Skeletal muscle tissue (tissue), 4 donors: Measurements from ENCODE around the gene SEPTIN1. TPM values are rescaled to one million over a fixed set of nuclear protein-coding genes. Genes with fewer than 3 reads are reported as not detected.
A peak's percentile ranks its signal among the peaks of the same experiment; 100 is the strongest.

ENCODE experiments used
- H3K27ac ChIP-seq: one replicate; pipeline ENCODE4 v1.7.0; 2013; ENCODE audit warnings: mild to moderate bottlenecking, low read depth, low read length, inconsistent platforms
- H3K27me3 ChIP-seq, 3 donors: one replicate each; pipeline ENCODE4 v1.7.0; 2013; ENCODE audit warnings: low read length in 3 of 3; ENCODE audit not compliant: control insufficient read depth in 3 of 3, insufficient read depth in 3 of 3
- H3K36me3 ChIP-seq, 3 donors: one replicate each; pipeline ENCODE4 v1.7.0; 2013; ENCODE audit warnings: low read length in 3 of 3; ENCODE audit not compliant: control insufficient read depth in 3 of 3, insufficient read depth in 3 of 3
- H3K4me1 ChIP-seq, 3 donors: one replicate each; pipeline ENCODE4 v1.7.0; 2013; ENCODE audit warnings: low read length in 3 of 3, mild to moderate bottlenecking in 3 of 3; ENCODE audit not compliant: control insufficient read depth in 3 of 3, insufficient read depth in 3 of 3
- H3K4me3 ChIP-seq, 3 donors: one replicate each; pipeline ENCODE4 v1.7.0; 2013; ENCODE audit warnings: low read length in 3 of 3
- H3K9ac ChIP-seq, 3 donors: one replicate each; pipeline ENCODE4 v1.7.0; 2013; ENCODE audit warnings: low read length in 3 of 3, mild to moderate bottlenecking in 3 of 3, moderate library complexity in 2 of 3, low read depth in 1 of 3
- H3K9me3 ChIP-seq, 3 donors: one replicate each; pipeline ENCODE4 v1.7.0; 2013; ENCODE audit warnings: low read length in 3 of 3; ENCODE audit not compliant: control insufficient read depth in 3 of 3
- total RNA-seq: library from RNA; depleted of rRNA; stranded (reverse); fragments of >200 nt; gene quantifications from one replicate; pipeline ENCODE4 v1.2.3, GENCODE V29; 2014
- donor health status: Osteomylitis.

Gene SEPTIN1
- total RNA-seq, 1 donor from 2014 or later: 0.52 TPM

DNA sequence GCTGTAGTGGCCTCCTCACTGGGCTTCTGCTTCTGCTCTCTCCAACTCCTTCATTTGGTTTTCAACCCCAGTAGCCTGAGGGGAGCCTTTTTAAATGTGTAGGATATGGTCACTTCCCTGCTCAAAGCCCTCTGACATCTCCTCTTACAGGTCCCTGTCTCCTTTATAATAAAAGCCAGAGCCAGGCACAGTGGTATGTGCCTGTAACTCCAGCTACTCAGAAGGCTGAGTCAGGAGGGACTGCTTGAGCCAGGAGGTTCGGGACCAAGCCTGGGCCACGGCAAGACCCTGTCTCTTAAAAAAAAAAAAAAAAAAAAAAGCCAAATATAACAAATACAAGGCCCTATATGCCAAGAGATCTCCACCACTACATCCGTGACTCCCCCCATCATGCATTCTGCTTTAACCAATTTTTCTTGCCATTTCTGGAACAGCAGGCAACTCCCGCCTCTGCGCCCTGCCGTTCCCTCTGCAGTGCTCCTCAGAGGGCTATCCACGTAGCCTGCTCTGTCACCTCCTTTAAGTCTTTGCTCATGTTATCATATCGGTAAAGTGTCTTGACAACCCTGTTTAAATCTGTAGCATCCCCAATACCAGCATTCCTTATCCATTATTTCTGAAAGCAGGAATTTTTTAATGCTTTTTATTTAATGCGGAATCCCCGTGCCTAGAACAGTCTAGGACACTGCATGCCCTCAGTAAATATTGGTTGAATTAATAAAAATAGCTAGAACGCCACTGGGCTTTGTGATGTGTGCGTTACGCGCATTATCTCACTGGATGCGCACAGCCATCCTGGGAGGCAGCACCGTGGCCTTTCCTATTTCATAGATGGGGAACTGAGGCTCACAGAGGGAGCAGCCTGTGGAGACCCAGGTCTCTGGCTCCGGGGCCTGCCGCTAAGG is 34.5 kb upstream of the SEPTIN1 start:
- Histone ChIP-seq H3K27me3 (no peaks in the 10 kb centered on the region), H3K9ac (peak overlapping the region; percentile 36 to 90 (median 68)), H3K4me3 (peak overlapping the region; percentile 59 to 82 (median 81)), H3K27ac (peak overlapping the region; percentile 90), H3K36me3 (peaks cover 6 to 21% (median 9%) of the 10 kb centered on the region in 3 donors), H3K9me3 (no peaks in the 10 kb centered on the region), H3K4me1 (peaks cover 4 to 18% (median 17%) of the 10 kb centered on the region in 3 donors)

DNA sequence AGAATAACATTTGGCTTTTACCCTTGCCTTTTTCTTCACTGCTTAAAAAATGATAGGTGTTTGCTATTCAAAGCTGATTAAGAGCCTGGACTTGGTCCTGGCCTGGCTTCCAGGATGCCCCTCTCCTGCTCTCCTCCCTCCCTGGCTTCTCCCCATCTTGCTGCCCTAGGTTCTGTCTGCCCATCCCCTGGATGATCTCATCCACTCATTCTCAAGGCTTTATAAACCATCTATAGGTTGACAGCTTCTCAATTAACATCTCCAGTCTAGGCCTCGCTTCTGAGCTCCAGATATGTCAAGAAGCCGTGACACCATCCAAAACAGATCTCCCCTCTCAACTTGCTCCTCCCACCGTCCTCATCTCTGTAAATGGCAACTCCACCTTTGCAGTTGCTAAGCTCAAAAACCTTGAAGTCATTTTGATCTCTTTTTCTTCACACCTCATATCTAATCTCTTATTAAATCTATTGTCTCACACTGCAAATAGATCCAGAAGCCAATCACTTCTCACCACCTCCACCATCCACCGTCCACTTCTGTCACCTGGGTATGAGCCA is 33.8 kb upstream of the SEPTIN1 start:
- Histone ChIP-seq H3K9me3 (no peaks in the 10 kb centered on the region), H3K36me3 (peaks cover 11 to 24% (median 13%) of the 10 kb centered on the region in 3 donors), H3K27ac (no peak overlapping the region), H3K4me3 (no peak overlapping the region), H3K9ac (no peak overlapping the region), H3K4me1 (peaks cover 4 to 18% (median 17%) of the 10 kb centered on the region in 3 donors), H3K27me3 (no peaks in the 10 kb centered on the region)

DNA sequence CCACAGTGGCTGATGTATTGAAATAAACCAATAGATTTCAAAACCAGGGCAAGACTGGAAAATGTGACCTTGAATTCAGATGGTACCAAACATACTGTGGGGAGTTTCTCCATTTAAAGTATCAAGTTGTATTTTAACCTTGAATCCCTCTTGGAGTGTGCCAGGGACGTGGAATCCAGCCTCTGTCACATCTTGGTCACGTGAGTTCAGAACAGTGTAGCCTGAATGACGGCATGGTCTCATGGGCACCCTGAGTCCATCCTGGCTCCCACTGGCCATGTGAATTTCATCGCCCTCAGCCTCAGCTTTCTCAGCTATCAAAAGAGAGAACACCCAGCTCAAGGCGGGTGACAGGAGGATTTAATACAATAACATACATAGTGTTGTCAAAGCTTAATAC is 31.8 kb upstream of the SEPTIN1 start:
- Histone ChIP-seq H3K4me1 (peaks cover 10 to 25% (median 23%) of the 10 kb centered on the region in 3 donors), H3K4me3 (no peak overlapping the region), H3K36me3 (peaks cover 13 to 18% (median 13%) of the 10 kb centered on the region in 3 donors), H3K9me3 (no peaks in the 10 kb centered on the region), H3K27ac (peak overlapping the region; percentile 36), H3K27me3 (no peaks in the 10 kb centered on the region), H3K9ac (peak overlapping the region in 1 of 3 donors; percentile 33)

DNA sequence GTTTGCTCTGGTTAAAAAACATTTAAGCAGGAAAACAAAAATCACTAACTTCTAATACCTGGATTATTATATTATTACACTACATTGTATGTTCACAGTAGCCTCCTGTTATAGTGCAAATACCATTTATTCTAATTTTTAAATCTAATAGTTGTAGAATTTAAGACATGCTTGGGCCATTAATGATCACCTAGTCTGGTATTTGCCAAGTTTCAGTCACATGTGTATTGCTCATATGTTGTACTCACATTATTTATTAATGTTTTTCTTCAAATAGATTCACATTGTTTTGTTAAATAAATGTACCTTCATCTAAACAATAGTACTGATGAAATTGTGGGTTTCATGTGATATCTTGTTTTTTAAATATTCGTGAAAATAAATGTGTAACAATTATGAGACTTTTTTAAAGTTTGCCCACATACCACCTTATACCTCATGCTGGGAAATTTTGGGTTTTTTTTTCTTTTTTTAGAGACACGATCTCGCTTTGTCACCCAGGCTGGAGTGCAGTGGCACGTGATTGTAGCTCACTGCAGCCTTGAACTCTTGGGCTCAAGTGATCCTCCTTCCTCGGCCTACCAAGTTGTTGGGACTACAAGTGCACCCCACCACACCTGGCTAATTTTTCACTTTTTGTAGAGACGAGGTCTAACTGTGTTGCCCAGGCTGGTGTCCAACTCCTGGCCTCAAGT is 30.9 kb upstream of the SEPTIN1 start:
- Histone ChIP-seq H3K36me3 (peaks cover 13 to 20% (median 13%) of the 10 kb centered on the region in 3 donors), H3K27me3 (no peaks in the 10 kb centered on the region), H3K9me3 (no peaks in the 10 kb centered on the region), H3K4me1 (peaks cover 16 to 29% (median 25%) of the 10 kb centered on the region in 3 donors), H3K27ac (no peak overlapping the region), H3K4me3 (no peak overlapping the region), H3K9ac (peak overlapping the region in 1 of 3 donors; percentile 33)

DNA sequence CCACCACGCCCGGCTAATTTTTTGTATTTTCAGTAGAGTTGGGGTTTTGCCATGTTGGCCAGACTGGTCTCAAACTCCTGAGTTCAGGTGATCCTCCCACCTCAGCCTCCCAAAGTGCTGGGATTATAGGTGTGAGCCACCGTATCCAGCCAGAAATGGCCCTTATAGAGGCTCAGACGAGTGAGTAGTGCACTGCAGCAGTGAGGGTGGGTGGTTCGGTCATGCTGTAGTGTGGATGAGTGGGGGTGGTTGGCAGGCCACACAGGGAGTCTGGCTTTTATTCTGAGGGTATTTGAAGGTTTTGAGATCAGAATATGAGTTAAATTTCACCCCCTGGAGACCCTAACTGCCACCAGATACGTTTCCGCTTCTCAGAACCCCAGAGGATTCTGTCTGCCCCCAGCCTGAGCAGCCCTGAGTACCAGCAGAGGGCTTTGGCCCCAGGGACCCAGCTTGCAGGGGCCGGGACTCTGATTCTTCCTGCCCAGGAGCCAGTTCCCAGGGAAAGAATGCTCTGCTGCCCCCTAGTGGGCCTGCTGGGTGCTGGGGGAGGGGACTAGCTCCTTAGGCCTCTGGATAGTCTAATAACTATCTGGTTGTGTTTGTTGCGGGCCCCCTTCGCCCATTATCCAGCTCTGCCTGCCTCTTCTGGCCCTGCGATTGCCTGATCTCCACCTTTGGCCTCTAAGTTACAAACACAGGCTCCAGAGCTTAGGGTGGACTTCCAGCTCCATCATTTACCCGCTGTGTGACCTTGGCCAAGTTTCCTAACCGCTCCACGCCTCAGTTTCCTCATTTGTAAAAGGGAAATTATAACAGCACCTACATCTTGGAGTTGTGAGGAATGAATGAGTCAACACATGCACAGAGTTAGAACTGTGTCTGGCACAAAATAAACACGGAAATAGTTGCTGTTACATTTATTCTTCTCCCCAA is 27.0 kb upstream of the SEPTIN1 start:
- Histone ChIP-seq H3K4me3 (peak overlapping the region in 1 of 3 donors; percentile 6), H3K9ac (peak overlapping the region in 1 of 3 donors; percentile 50), H3K27ac (peak overlapping the region; percentile 30)

DNA sequence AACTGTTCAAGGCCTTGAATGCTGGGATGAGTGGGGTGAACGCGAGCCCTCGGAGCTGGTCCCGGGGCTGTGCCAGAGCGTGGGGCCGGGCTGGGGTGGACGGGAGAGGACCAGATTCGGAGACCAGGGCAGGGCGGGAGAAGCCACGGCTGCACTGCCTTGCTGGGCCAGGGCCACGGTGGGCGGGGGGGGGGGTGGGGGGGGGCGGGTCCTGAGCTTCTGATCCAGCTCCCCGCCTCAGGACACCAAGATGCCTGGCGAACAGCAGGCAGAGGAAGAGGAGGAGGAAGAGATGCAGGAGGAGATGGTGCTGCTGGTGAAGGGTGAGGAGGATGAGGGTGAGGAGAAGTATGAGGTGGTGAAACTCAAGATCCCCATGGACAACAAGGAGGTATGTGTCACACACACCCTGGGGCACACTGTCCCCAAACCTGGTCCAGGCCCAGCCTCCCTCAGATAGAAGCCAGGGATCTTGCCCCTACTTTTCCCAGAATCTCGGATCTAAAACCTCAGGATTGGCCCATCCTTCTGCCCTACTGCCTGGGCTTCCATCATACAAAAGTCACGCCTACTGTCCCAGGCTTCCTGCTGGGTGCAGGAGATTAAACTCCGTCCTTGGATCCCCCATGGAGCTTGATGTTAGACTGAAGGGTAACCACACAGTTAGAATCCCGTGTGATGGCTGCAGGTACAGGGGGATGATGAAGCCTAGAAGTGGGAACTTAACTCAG is 25.6 kb upstream of the SEPTIN1 start:
- Histone ChIP-seq H3K27me3 (no peaks in the 10 kb centered on the region), H3K4me1 (peaks cover 15 to 24% (median 22%) of the 10 kb centered on the region in 3 donors), H3K9ac (peak overlapping the region; percentile 75 to 91 (median 76)), H3K4me3 (peak overlapping the region; percentile 68 to 86 (median 74)), H3K36me3 (peaks cover 11 to 13% (median 11%) of the 10 kb centered on the region in 3 donors), H3K9me3 (no peaks in the 10 kb centered on the region), H3K27ac (peak overlapping the region; percentile 85)

More for the DNA sequence above, 27.0 kb upstream of the SEPTIN1 start:
- Histone ChIP-seq H3K4me1 (peaks cover 15 to 28% (median 24%) of the 10 kb centered on the region in 3 donors), H3K27me3 (no peaks in the 10 kb centered on the region), H3K36me3 (peaks cover 13 to 20% (median 13%) of the 10 kb centered on the region in 3 donors), H3K9me3 (no peaks in the 10 kb centered on the region)

DNA sequence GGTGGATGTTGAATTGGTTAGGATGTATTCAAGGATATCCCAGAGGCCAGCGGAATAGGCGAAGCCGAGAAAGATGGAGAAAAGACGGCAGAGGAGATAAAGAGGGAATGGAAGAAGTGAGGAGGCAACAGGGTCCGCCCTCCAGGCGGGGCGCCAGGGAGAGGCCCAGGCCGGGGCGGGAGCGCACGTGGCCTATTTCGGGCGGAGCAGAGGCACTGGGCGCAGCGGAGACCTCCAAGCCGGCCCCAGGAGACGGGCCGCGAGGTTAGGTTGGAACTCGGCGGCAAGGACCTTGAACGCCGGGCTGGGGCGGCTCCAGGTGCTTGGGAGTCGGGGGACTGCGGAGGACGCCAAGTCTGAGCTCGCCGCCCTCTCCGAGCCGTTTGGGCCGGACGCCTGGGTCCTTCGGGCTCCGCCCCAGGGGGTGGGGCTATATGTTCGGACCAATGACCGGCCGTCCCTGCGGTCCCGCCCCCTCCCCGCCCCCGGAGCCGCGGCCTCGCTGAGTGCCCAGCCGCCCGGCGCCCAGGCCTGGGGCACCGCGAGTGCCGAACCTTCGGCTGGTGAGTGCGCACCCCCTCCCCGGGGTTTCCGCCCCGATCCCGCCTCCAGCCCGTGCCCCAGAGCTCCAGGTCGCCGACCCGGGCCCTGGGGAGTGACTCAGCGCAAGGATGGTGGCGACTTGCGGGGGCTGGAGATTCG is 24.9 kb upstream of the SEPTIN1 start, which contains the start of gene ZNF771:
Gene ZNF771, plus strand, starts transcription at position 505 of the 702 bp plus-strand sequence. CDS start 448 bp downstream, outside the sequence.
- Histone ChIP-seq H3K9ac (peak within 1 kb of the TSS; percentile 75 to 91 (median 76)), H3K4me3 (peak within 1 kb of the TSS; percentile 68 to 86 (median 74)), H3K4me1 (peaks cover 15 to 24% (median 22%) of the 10 kb centered on the region in 3 donors), H3K9me3 (no peaks in the 10 kb centered on the region), H3K36me3 (peaks cover 9 to 11% (median 11%) of the 10 kb centered on the region in 3 donors), H3K27me3 (no peaks in the 10 kb centered on the region), H3K27ac (peak within 1 kb of the TSS; percentile 85)

DNA sequence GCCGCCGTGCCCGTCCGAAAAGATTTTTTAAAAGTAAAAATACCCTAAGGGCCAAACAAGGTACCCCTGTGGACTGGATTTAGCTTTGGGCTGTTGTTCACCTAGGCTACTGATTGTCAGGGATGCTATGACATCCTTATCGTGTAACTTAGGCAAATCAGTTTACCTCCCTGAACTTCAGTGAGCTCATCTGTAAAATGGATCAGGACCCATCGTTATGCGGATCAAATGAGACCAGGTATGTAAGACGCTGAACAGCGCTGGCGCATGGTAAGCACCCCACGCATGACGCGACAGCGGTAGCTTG is 24.4 kb upstream of the SEPTIN1 start:
- H3K36me3 ChIP-seq: peaks cover 4 to 7% (median 6%) of the 10 kb centered on the region in 3 donors
- H3K9me3 ChIP-seq: no peaks in the 10 kb centered on the region
- peaks cover 15 to 24% (median 22%) of the 10 kb centered on the region in 3 donors for H3K4me1 ChIP-seq
- peak overlapping the region; percentile 70 to 91 (median 75) for H3K9ac ChIP-seq
- peak overlapping the region; percentile 68 to 86 (median 74) for H3K4me3 ChIP-seq
- no peaks in the 10 kb centered on the region for H3K27me3 ChIP-seq
- H3K27ac ChIP-seq: peak overlapping the region; percentile 85
